H1 (cell line): ENCODE results near the gene PGPEP1. TPM values are rescaled to one million over a fixed set of nuclear protein-coding genes. Genes with fewer than 3 reads are reported as not detected.

Source experiments
- RFX5 ChIP-seq: IDR thresholded peaks from 2 replicates; pipeline ENCODE4 v1.6.1; 2011; ENCODE audit warnings: low read depth, low read length, improper control_type of control experiment, borderline replicate concordance
- SP4 ChIP-seq: IDR thresholded peaks from 2 replicates; pipeline ENCODE4 v1.6.1; 2012; ENCODE audit warnings: low read length, inconsistent platforms
- polyA plus RNA-seq, 7 experiments: library from polyadenylated mRNA; depleted of rRNA in 3 of 7; stranded (reverse) in 5 of 7; unstranded in 2 of 7; fragments of >200 nt in 5 of 7; fragments of 200-250 nt in 2 of 7; gene quantifications; 1 replicate in 5 of 7; 2 replicates in 1 of 7; 4 replicates in 1 of 7; pipeline versions ENCODE4 v1.2.1 to v1.2.3, GENCODE V29; 2011 to 2013; ENCODE audit warnings: missing spikeins in 2 of 7, mixed read lengths in 2 of 7
- total RNA-seq: library from RNA; stranded (reverse); fragmentation: NEBNext Ultra II Directional; extraction: Animal tissue kit (Norgen Biotek cat#: 25700); gene quantifications from 2 replicates; pipeline ENCODE4 v1.2.1, GENCODE V29; 2021

PGPEP1 gene
- total and polyA plus RNA-seq, 2 of the 8 experiments (the other 6 are each of a cell fraction or from before 2014, with no cell fraction given), result 17.0 to 33.4 TPM

DNA sequence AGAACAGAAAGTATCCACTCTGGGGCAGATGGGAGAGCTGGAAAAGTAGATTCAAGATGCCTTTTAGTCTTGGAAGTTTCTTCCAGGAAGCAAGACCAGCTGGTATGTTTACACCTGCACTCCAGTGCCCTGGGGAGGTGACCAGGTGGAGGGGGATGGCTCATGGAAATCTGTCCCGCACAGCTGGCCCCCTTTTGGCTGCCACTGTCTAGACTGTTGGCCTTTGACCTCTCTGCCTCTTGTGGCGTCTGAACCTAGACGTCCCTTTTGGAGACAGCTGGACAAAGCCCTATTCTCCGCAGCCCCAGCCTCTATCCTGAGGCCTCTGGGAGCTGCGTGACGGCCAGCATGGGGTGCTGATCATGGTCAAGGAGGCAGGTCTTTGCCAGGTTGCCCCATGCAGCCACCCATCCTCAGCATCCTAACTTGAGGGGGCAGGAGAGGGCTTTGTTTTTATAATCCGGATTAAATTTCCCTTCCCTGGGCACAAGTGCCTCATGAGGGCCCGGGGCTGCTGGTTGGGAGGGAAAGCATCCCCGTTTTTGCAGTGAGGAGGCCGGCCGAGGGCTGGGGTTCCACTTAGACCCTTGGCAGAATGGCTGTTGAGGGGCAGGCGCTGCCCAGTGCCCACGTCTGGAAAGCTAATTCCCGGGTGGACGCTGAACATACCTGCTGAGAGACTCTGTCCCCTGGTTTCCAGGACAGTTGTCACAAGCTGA lies 28.3 kb downstream of the PGPEP1 start (continued):
- TF ChIP-seq RFX5 (no peak), SP4 (no peak)
